Endothelial cell of umbilical vein (primary cell): ENCODE measurements around the gene SYTL2. TPM values are rescaled to one million over a fixed set of nuclear protein-coding genes. Genes with fewer than 3 reads are reported as not detected.
"Not testable (repeated sequence)": the region's sequence is repeated elsewhere in the genome, so short reads cannot be mapped to it uniquely, and the experiment has no call there.

ENCODE experiments used
- BruUV-seq: library from RNA; stranded (reverse); fragments of 400-500 nt; replicated peaks from 2 replicates; lab custom pipeline; 2021; lab: Mats Ljungman, UMichigan
- CTCF ChIA-PET: fragments of 300-600, 350-600 bp; sonication (Branson Sonifier 250); formaldehyde crosslinking; loops from one replicate; lab custom pipeline; 2021; ENCODE audit warnings: antibody characterized with exemption, inconsistent platforms; lab: Charles Lee
- POLR2A ChIA-PET: fragments of 300-600, 350-600 bp; sonication (Branson Sonifier 250); formaldehyde crosslinking; loops from one replicate; lab custom pipeline; 2021; ENCODE audit warnings: antibody characterized with exemption, inconsistent platforms; lab: Charles Lee
- DNase-seq: peaks from one replicate; pipeline ENCODE4 v3.0.0-alpha.2; 2011; ENCODE audit warnings: low read depth, low spot score
- FAIRE-seq: peaks from 2 replicates; lab custom pipeline; 2011; peaks lifted over from hg19 to GRCh38; lab: Jason Lieb, UNC
- H2AFZ ChIP-seq: 2 replicates; pipeline ENCODE4 v1.6.0; 2012; ENCODE audit warnings: low read depth, low read length, control low read depth, inconsistent platforms
- H3K27ac ChIP-seq: 2 replicates; pipeline ENCODE4 v1.5.1; 2011; ENCODE audit warnings: low read depth, mild to moderate bottlenecking, control low read depth, low read length, moderate library complexity; ENCODE audit not compliant: insufficient read depth
- H3K27me3 ChIP-seq, 2 experiments: 2 replicates each; pipeline versions ENCODE4 v1.6.0 to v1.6.1; 2011; ENCODE audit warnings: low read length in 2 of 2, mixed read lengths in 1 of 2; ENCODE audit not compliant: control insufficient read depth in 2 of 2, insufficient read depth in 2 of 2
- H3K36me3 ChIP-seq, 2 experiments: 2 replicates in 1 of 2; 3 replicates in 1 of 2; pipeline ENCODE4 v1.5.1; 2011; ENCODE audit warnings: low read length in 2 of 2, mild to moderate bottlenecking in 1 of 2, moderate library complexity in 1 of 2; ENCODE audit not compliant: control insufficient read depth in 2 of 2, insufficient read depth in 2 of 2; ENCODE audit errors: extremely low read depth in 1 of 2
- H3K4me1 ChIP-seq: 3 replicates; pipeline ENCODE4 v1.5.1; 2011; ENCODE audit warnings: mild to moderate bottlenecking, low read length; ENCODE audit not compliant: control insufficient read depth, insufficient read depth; ENCODE audit errors: extremely low read depth
- H3K4me2 ChIP-seq: 2 replicates; pipeline ENCODE4 v1.6.1; 2011; ENCODE audit warnings: low read length, control low read depth, mixed read lengths; ENCODE audit not compliant: insufficient read depth
- H3K4me3 ChIP-seq, 3 experiments: fragments of 200-600 bp in 1 of 3; sonication (generic), shearing (Covaris generic) in 1 of 3; replicated peaks in 1 of 3; 2 replicates each; pipeline ENCODE4 v1.5.1; 2011 to 2016; ENCODE audit warnings: control low read depth in 3 of 3, low read length in 3 of 3, mild to moderate bottlenecking in 2 of 3, inconsistent platforms in 1 of 3, low read depth in 1 of 3, moderate library complexity in 1 of 3; ENCODE audit not compliant: insufficient read depth in 1 of 3
- H3K79me2 ChIP-seq: 2 replicates; pipeline ENCODE4 v1.6.0; 2012; ENCODE audit warnings: low read length, inconsistent platforms; ENCODE audit not compliant: control insufficient read depth, insufficient read depth
- H3K9ac ChIP-seq: replicated peaks from 2 replicates; pipeline ENCODE3; 2011; ENCODE audit warnings: low read length, control low read depth; ENCODE audit not compliant: insufficient read depth; ENCODE audit errors: extremely low read depth
- H3K9me1 ChIP-seq: replicated peaks from 3 replicates; pipeline ENCODE4 v1.6.0; 2011; ENCODE audit warnings: mild to moderate bottlenecking, low read length; ENCODE audit not compliant: control insufficient read depth, insufficient read depth; ENCODE audit errors: extremely low read depth
- H3K9me3 ChIP-seq: replicated peaks from 2 replicates; pipeline ENCODE4 v1.5.1; 2012; ENCODE audit warnings: low read length, inconsistent platforms; ENCODE audit not compliant: control insufficient read depth, insufficient read depth
- H4K20me1 ChIP-seq: replicated peaks from 2 replicates; pipeline ENCODE3; 2011; ENCODE audit warnings: mild to moderate bottlenecking, low read length; ENCODE audit not compliant: control insufficient read depth, insufficient read depth; ENCODE audit errors: extremely low read depth
- EZH2 ChIP-seq: IDR thresholded peaks from 2 replicates; pipeline ENCODE4 v1.6.1; 2012; ENCODE audit warnings: borderline replicate concordance, low read depth, mild to moderate bottlenecking, moderate library complexity, low read length, inconsistent platforms; ENCODE audit not compliant: severe bottlenecking
- FOS ChIP-seq: IDR thresholded peaks from 2 replicates; pipeline ENCODE4 v1.6.1; 2011; ENCODE audit warnings: mild to moderate bottlenecking, low read length, moderate library complexity, borderline replicate concordance; ENCODE audit not compliant: insufficient read depth
- GATA2 ChIP-seq: IDR thresholded peaks from 2 replicates; pipeline ENCODE4 v1.7.0; 2011; ENCODE audit warnings: low read depth, mild to moderate bottlenecking, moderate library complexity, mixed read lengths, low read length; ENCODE audit not compliant: insufficient read length, insufficient read depth
- JUN ChIP-seq: IDR thresholded peaks from 2 replicates; pipeline ENCODE4 v1.6.1; 2011; ENCODE audit warnings: borderline replicate concordance, low read depth; ENCODE audit not compliant: insufficient read length, insufficient read depth
- MAX ChIP-seq: IDR thresholded peaks from 2 replicates; pipeline ENCODE4 v1.6.1; 2011; ENCODE audit not compliant: insufficient read depth, insufficient read length
- MYC ChIP-seq: IDR thresholded peaks from one replicate; pipeline ENCODE4 v1.6.1; 2011; ENCODE audit warnings: mild to moderate bottlenecking, low read depth, low read length
- POLR2A ChIP-seq: IDR thresholded peaks from 2 replicates; pipeline ENCODE4 v1.6.1; 2012; ENCODE audit warnings: low read depth, mild to moderate bottlenecking, control low read depth, low read length
- POLR2AphosphoS5 ChIP-seq: IDR thresholded peaks from 2 replicates; pipeline ENCODE4 v1.6.1; 2012; ENCODE audit warnings: low read depth, mild to moderate bottlenecking, control low read depth, low read length, moderate library complexity; ENCODE audit not compliant: insufficient read depth
- dilution Hi-C: fragments of 300-500 bp; cut with MboI; formaldehyde crosslinking; loops from one replicate; pipeline ENCODE4 v1.15.0; 2019; ENCODE audit warnings: low sequenced_read_pairs; ENCODE audit not compliant: extremely low pct_ligation_motif_present
- intact Hi-C: fragments of 100-400 bp; cut with micrococcal nuclease; formaldehyde crosslinking; loops from one replicate; pipeline ENCODE4 v1.10.0; 2022
- polyA plus RNA-seq, 4 experiments: library from polyadenylated mRNA; depleted of rRNA in 3 of 4; stranded (reverse) in 3 of 4; unstranded in 1 of 4; fragments of >200 nt; gene quantifications; 2 replicates each; pipeline versions ENCODE4 v1.2.1 to v1.2.3, GENCODE V29; 2011 to 2012; ENCODE audit warnings: missing spikeins in 1 of 4
- total RNA-seq: library from RNA; stranded (reverse); gene quantifications from 2 replicates; pipeline ENCODE4 v1.2.3, GENCODE V29; 2021
- TF ChIP-seq, protein P1 (sequence below), 2 donors: IDR thresholded peaks; 1 replicate in 1 of 2; 2 replicates in 1 of 2; pipeline ENCODE4 v1.5.1; 2011; ENCODE audit warnings: low read length in 2 of 2, mild to moderate bottlenecking in 2 of 2, moderate library complexity in 2 of 2, control low read depth in 1 of 2, inconsistent platforms in 1 of 2, low read depth in 1 of 2; ENCODE audit not compliant: insufficient read depth in 1 of 2; ENCODE audit errors: extremely low read depth in 1 of 2

Gene SYTL2
- total and polyA plus RNA-seq, 2 donors (not counting 3 experiments of a cell fraction or from before 2014, with no cell fraction given), result 1.4 to 2.4 TPM

DNA sequence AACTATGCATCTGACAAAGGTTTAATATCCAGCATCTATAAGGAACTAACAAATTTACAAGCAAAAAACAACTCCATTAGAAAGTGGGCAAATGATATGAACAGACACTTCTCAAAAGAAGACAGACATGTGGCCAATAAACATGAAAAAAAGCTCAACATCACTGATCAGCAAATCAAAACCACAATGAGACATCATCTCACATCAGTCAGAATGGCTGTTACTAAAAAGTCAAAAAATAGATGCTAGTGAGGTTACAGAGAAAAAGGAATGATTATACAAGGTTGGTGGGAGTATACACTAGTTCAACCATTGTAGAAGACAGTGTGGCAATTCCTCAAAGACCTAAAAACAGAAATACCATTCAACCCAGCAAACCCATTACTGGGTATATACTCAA lies 30.0 kb upstream of the SYTL2 start:
- H4K20me1 ChIP-seq, H3K4me2 ChIP-seq, H3K27ac ChIP-seq, H3K79me2 ChIP-seq, dilution Hi-C loops, H3K27me3 ChIP-seq, H3K9me1 ChIP-seq, FAIRE-seq, BruUV-seq, POLR2A ChIA-PET, intact Hi-C loops, H3K9ac ChIP-seq, DNase-seq, H3K36me3 ChIP-seq, H3K4me1 ChIP-seq, H3K4me3 ChIP-seq, H3K9me3 ChIP-seq, H2AFZ ChIP-seq: not testable (repeated sequence)
- CTCF ChIA-PET, result interaction anchor here (0.8 to 2.7 kb wide), 2 partner anchors 14 to 18 kb away, joined by 3 to 7 read pairs; partner anchors contain the start of gene CCDC83

- H3K9ac ChIP-seq, result no peak overlapping the region
- CTCF ChIA-PET, result no interaction called here
- no peaks in the 10 kb centered on the region for H3K36me3 ChIP-seq
- H3K9me1 ChIP-seq, result no peaks in the 10 kb centered on the region
- no peaks in the 10 kb centered on the region for H3K27me3 ChIP-seq
- DNase-seq (no peak), FAIRE-seq (no peak)
- no peak overlapping the region for H3K4me3 ChIP-seq
- H3K79me2 ChIP-seq, result no peaks in the 10 kb centered on the region
- POLR2A ChIA-PET, result no interaction called here
- intact Hi-C loops, result no loop called here
- TF ChIP-seq POLR2AphosphoS5 (no peak), GATA2 (no peak), MAX (no peak), JUN (no peak), FOS (no peak), MYC (no peak), EZH2 (no peak), POLR2A (no peak)
- TF ChIP-seq, protein P1, sequence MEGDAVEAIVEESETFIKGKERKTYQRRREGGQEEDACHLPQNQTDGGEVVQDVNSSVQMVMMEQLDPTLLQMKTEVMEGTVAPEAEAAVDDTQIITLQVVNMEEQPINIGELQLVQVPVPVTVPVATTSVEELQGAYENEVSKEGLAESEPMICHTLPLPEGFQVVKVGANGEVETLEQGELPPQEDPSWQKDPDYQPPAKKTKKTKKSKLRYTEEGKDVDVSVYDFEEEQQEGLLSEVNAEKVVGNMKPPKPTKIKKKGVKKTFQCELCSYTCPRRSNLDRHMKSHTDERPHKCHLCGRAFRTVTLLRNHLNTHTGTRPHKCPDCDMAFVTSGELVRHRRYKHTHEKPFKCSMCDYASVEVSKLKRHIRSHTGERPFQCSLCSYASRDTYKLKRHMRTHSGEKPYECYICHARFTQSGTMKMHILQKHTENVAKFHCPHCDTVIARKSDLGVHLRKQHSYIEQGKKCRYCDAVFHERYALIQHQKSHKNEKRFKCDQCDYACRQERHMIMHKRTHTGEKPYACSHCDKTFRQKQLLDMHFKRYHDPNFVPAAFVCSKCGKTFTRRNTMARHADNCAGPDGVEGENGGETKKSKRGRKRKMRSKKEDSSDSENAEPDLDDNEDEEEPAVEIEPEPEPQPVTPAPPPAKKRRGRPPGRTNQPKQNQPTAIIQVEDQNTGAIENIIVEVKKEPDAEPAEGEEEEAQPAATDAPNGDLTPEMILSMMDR (IDR thresholded peaks at IDR 0.05; ENCODE audit: extremely low read depth in 1 of 2, insufficient read depth in 1 of 2, low read depth in 1 of 2, low read length in 2 of 2), result no peak
- no peaks in the 10 kb centered on the region for H3K9me3 ChIP-seq
- H3K27ac ChIP-seq, result no peak overlapping the region
- no peak overlapping the region for H2AFZ ChIP-seq
- H3K4me2 ChIP-seq, result no peak overlapping the region
- no TSS peak for BruUV-seq
- no peaks in the 10 kb centered on the region for H4K20me1 ChIP-seq
- dilution Hi-C loops, result no loop called here
- no peaks in the 10 kb centered on the region for H3K4me1 ChIP-seq
These were observed 24.8 kb upstream of the SYTL2 start for GRCh38 chr11:85835729-85836128.
